ENCODE measurements around the gene ACVRL1. TPM values are rescaled to one million over a fixed set of nuclear protein-coding genes. Genes with fewer than 3 reads are reported as not detected.

Gene ACVRL1
- total and polyA plus RNA-seq, 2 experiments from 2014 or later: 1.4 to 4.6 TPM

DNA sequence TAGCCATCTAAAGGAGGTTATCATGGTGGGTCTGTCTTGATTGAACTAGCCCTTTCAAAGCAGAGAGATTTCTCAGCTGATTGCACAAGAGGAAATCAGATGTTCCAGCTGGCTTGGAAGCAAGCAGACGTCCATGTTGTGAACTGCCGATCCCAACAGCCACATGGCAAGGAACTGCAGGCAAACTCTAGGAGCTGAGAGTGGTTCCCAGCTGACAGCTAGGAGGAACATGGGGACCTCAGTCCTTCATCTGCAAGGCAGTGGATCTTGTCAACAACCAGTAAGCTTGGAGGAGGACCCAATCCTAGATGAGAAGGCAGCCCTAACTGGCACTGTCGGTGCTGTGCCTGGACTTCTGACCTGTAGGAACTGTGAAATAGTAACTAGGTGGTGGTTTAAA lies 51.9 kb downstream of the ACVRL1 start:
- Histone ChIP-seq H3K36me3 (replicated peaks; ENCODE audit: insufficient read depth, low read depth) (no peaks in the 10 kb centered on the region), H3K4me3 (no peak overlapping the region), H3K27ac (peak overlapping the region; percentile 73), H3K4me2 (peak overlapping the region; percentile 8), H3K4me1 (ENCODE audit: insufficient read depth) (peaks cover 44% of the 10 kb centered on the region), H3K9me3 (ENCODE audit: low read depth) (no peaks in the 10 kb centered on the region), H3K9me2 (replicated peaks; ENCODE audit: insufficient read depth) (no peaks in the 10 kb centered on the region), H2AFZ (no peak overlapping the region), H3K79me2 (peaks cover 80% of the 10 kb centered on the region), H3K27me3 (no peaks in the 10 kb centered on the region), H4K20me1 (ENCODE audit: insufficient read depth, poor library complexity, severe bottlenecking) (peaks cover 9% of the 10 kb centered on the region)
- WGBS (ENCODE audit: low lambda C conversion rate, missing lambda C conversion rate): 50% methylated on average over 3 of the region's 3 CpGs
- DNase-seq (ENCODE audit: low spot score): no peak
- TF ChIP-seq, protein P1, sequence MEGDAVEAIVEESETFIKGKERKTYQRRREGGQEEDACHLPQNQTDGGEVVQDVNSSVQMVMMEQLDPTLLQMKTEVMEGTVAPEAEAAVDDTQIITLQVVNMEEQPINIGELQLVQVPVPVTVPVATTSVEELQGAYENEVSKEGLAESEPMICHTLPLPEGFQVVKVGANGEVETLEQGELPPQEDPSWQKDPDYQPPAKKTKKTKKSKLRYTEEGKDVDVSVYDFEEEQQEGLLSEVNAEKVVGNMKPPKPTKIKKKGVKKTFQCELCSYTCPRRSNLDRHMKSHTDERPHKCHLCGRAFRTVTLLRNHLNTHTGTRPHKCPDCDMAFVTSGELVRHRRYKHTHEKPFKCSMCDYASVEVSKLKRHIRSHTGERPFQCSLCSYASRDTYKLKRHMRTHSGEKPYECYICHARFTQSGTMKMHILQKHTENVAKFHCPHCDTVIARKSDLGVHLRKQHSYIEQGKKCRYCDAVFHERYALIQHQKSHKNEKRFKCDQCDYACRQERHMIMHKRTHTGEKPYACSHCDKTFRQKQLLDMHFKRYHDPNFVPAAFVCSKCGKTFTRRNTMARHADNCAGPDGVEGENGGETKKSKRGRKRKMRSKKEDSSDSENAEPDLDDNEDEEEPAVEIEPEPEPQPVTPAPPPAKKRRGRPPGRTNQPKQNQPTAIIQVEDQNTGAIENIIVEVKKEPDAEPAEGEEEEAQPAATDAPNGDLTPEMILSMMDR (IDR thresholded peaks at IDR 0.05; ENCODE audit: poor library complexity): no peak
- no peak for TF ChIP-seq EZH2phosphoT487 (IDR thresholded peaks at IDR 0.05; ENCODE audit: low read depth, severe bottlenecking, unreplicated experiment)
- TF ChIP-seq EZH2 (IDR thresholded peaks at IDR 0.05; ENCODE audit: borderline replicate concordance): no peak

DNA sequence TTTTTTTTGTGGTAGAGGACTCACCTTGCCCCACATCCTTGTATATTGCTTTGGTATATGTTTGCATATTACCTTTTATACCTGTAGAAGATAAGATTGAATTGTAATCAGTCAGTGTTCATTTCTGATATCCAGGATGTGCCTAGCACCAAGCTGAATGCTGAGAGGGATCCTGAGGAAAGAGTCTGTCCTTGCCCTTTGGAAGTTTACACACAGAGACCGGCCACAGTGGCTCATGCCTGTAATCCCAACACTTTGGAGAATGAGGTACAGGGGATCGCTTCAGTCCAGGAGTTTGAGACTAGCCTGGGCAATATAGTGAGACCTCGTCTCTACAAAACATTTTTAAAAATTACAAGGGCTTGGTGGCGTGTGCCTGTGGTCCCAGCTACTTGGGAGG lies 52.6 kb downstream of the ACVRL1 start:
- Histone ChIP-seq H3K27ac (peak overlapping the region; percentile 72), H4K20me1 (ENCODE audit: insufficient read depth, poor library complexity, severe bottlenecking) (peaks cover 9% of the 10 kb centered on the region), H2AFZ (no peak overlapping the region), H3K4me3 (no peak overlapping the region), H3K9me3 (ENCODE audit: low read depth) (no peaks in the 10 kb centered on the region), H3K27me3 (no peaks in the 10 kb centered on the region), H3K9me2 (replicated peaks; ENCODE audit: insufficient read depth) (no peaks in the 10 kb centered on the region), H3K36me3 (replicated peaks; ENCODE audit: insufficient read depth, low read depth) (no peaks in the 10 kb centered on the region), H3K4me1 (ENCODE audit: insufficient read depth) (peaks cover 37% of the 10 kb centered on the region), H3K4me2 (peak overlapping the region; percentile 8), H3K79me2 (peaks cover 81% of the 10 kb centered on the region)
- 86% methylated on average over 4 of the region's 4 CpGs for WGBS (ENCODE audit: low lambda C conversion rate, missing lambda C conversion rate)
- DNase-seq (ENCODE audit: low spot score): no peak
- TF ChIP-seq EZH2 (IDR thresholded peaks at IDR 0.05; ENCODE audit: borderline replicate concordance): no peak

DNA sequence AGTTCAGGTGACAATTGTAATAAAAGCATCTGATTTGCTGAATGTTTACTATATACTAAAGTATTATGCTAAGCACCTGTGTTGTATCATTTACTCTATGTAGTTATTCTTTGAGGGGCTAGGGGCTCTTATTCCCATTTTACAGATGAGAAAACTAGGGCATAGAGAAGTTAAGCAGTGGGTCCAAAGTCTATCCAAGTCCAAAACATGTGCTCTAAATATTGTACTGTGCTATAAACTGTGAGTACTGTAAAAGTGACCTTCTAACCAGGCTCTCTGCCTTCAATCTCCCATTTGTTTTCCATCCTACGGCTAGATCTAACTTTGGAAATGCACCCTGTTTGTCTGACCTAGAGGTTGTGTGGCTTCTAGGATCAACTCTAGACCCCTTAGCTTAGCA lies 53.2 kb downstream of the ACVRL1 start:
- no peaks in the 10 kb centered on the region for H3K9me3 ChIP-seq (ENCODE audit: low read depth)
- 90% methylated on average over 1 of the region's 1 CpG for WGBS (ENCODE audit: low lambda C conversion rate, missing lambda C conversion rate)
- H3K4me2 ChIP-seq: peak overlapping the region; percentile 8

DNA sequence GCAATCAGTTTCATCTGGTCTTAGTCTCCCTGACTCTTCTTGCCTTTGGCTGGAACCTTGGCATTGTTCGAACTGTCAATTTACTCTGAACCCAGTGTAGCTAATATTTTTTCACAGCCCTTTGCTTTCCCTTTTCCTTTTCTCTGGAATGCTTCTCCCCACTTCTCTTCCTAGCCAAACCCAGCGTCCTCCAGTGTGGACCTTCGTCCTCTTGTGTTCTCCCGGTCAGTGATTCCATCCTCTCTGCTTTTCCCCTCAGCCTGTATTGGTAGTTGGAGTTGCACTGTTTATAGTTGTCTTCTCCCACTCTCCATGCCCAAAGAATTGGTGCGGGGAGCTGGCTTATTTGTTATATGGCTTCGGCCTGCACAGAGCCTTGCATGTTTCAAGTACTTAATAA lies 53.6 kb downstream of the ACVRL1 start:
- no peak for DNase-seq (ENCODE audit: low spot score)
- Histone ChIP-seq H3K4me2 (peak overlapping the region; percentile 24), H2AFZ (no peak overlapping the region), H3K79me2 (peaks cover 81% of the 10 kb centered on the region), H3K27me3 (no peaks in the 10 kb centered on the region), H3K9me2 (replicated peaks; ENCODE audit: insufficient read depth) (no peaks in the 10 kb centered on the region), H3K27ac (peak overlapping the region; percentile 72), H4K20me1 (ENCODE audit: insufficient read depth, poor library complexity, severe bottlenecking) (peaks cover 9% of the 10 kb centered on the region), H3K9me3 (ENCODE audit: low read depth) (no peaks in the 10 kb centered on the region), H3K36me3 (replicated peaks; ENCODE audit: insufficient read depth, low read depth) (no peaks in the 10 kb centered on the region), H3K4me1 (ENCODE audit: insufficient read depth) (peaks cover 27% of the 10 kb centered on the region), H3K4me3 (no peak overlapping the region)
- TF ChIP-seq EZH2phosphoT487 (IDR thresholded peaks at IDR 0.05; ENCODE audit: low read depth, severe bottlenecking, unreplicated experiment) (no peak), EZH2 (IDR thresholded peaks at IDR 0.05; ENCODE audit: borderline replicate concordance) (no peak)
- TF ChIP-seq, protein P1 (IDR thresholded peaks at IDR 0.05; ENCODE audit: poor library complexity): no peak
- WGBS (ENCODE audit: low lambda C conversion rate, missing lambda C conversion rate): 69% methylated on average over 6 of the region's 6 CpGs

More for the DNA sequence above, 53.2 kb downstream of the ACVRL1 start:
- no peak for TF ChIP-seq EZH2 (IDR thresholded peaks at IDR 0.05; ENCODE audit: borderline replicate concordance)
- TF ChIP-seq EZH2phosphoT487 (IDR thresholded peaks at IDR 0.05; ENCODE audit: low read depth, severe bottlenecking, unreplicated experiment): no peak
- TF ChIP-seq, protein P1 (IDR thresholded peaks at IDR 0.05; ENCODE audit: poor library complexity): no peak
- no peaks in the 10 kb centered on the region for H3K36me3 ChIP-seq (replicated peaks; ENCODE audit: insufficient read depth, low read depth)
- peaks cover 81% of the 10 kb centered on the region for H3K79me2 ChIP-seq
- H4K20me1 ChIP-seq (ENCODE audit: insufficient read depth, poor library complexity, severe bottlenecking): peaks cover 9% of the 10 kb centered on the region
- peak overlapping the region; percentile 72 for H3K27ac ChIP-seq
- no peaks in the 10 kb centered on the region for H3K27me3 ChIP-seq
- peaks cover 31% of the 10 kb centered on the region for H3K4me1 ChIP-seq (ENCODE audit: insufficient read depth)
- H3K4me3 ChIP-seq: no peak overlapping the region
- DNase-seq (ENCODE audit: low spot score): no peak
- H2AFZ ChIP-seq: no peak overlapping the region
- H3K9me2 ChIP-seq (replicated peaks; ENCODE audit: insufficient read depth): no peaks in the 10 kb centered on the region
